ENCODE measurements around the gene PINK1. TPM values are rescaled to one million over a fixed set of nuclear protein-coding genes. Genes with fewer than 3 reads are reported as not detected.

PINK1 gene
- total and polyA plus RNA-seq, 8 donors: 28.6 to 56.3 (median 35.3) TPM

GRCh38 chr1:20632386-20632785 is 872 bp upstream of the PINK1 start:
- intact Hi-C loops (cut with DNase I): loop anchor here in 1 of 2 donors (10.0 kb wide), 1 partner anchor 58 kb away; no protein-coding TSS in a partner anchor
- ATAC-seq: no peak

GRCh38 chr1:20634065-20634593 is 871 bp downstream of the PINK1 start:
- Histone ChIP-seq H3K4me1 (peaks cover 0 to 15% of the 10 kb centered on the region in 2 donors), H3K9me3 (no peaks in the 10 kb centered on the region), H3K36me3 (peaks cover 0 to 23% of the 10 kb centered on the region in 2 donors), H3K27me3 (peaks cover 0 to 10% of the 10 kb centered on the region in 2 donors), H3K4me3 (peak overlapping the region; percentile 90 to 96), H3K27ac (peak overlapping the region; percentile 85 to 97)
- no peak for DNase-seq
- peak; percentile 4 for ATAC-seq
- intact Hi-C loops (cut with DNase I): loop anchor here in 1 of 2 donors (10.0 kb wide), 1 partner anchor 59 kb away; no protein-coding TSS in a partner anchor
- TF ChIP-seq CTCF (IDR thresholded peaks at IDR 0.05): no peak

More at GRCh38 chr1:20632386-20632785, 872 bp upstream of the PINK1 start:
- Histone ChIP-seq H3K36me3 (peaks cover 0 to 5% of the 10 kb centered on the region in 2 donors), H3K9me3 (peaks cover 0 to 4% of the 10 kb centered on the region in 2 donors), H3K4me1 (peaks cover 0 to 15% of the 10 kb centered on the region in 2 donors), H3K27me3 (peaks cover 0 to 10% of the 10 kb centered on the region in 2 donors), H3K4me3 (no peak overlapping the region), H3K27ac (no peak overlapping the region)
- no peak for DNase-seq
- no peak for TF ChIP-seq CTCF (IDR thresholded peaks at IDR 0.05)

GRCh38 chr1:20634594-20635084 is 1.4 kb downstream of the PINK1 start:
- Histone ChIP-seq H3K9me3 (no peaks in the 10 kb centered on the region), H3K27me3 (peaks cover 0 to 8% of the 10 kb centered on the region in 2 donors), H3K36me3 (peaks cover 0 to 28% of the 10 kb centered on the region in 2 donors), H3K4me3 (peak overlapping the region; percentile 90 to 96), H3K27ac (peak overlapping the region in 1 of 2 donors; percentile 97), H3K4me1 (peaks cover 0 to 15% of the 10 kb centered on the region in 2 donors)
- no peak for TF ChIP-seq CTCF (IDR thresholded peaks at IDR 0.05)
- intact Hi-C loops (cut with DNase I): loop anchor here in 1 of 2 donors (5.0 to 10.0 kb wide), 2 partner anchors 60 to 112 kb away; no protein-coding TSS in a partner anchor
- ATAC-seq (peak; percentile 86), DNase-seq (peak in 2 of 4 donors; percentile 47 to 67)

GRCh38 chr1:20636785-20637347 is 3.6 kb downstream of the PINK1 start:
- Histone ChIP-seq H3K36me3 (peaks cover 0 to 48% of the 10 kb centered on the region in 2 donors), H3K9me3 (no peaks in the 10 kb centered on the region), H3K27ac (no peak overlapping the region), H3K4me3 (no peak overlapping the region), H3K4me1 (peaks cover 0 to 15% of the 10 kb centered on the region in 2 donors), H3K27me3 (no peaks in the 10 kb centered on the region)
- TF ChIP-seq CTCF (IDR thresholded peaks at IDR 0.05): no peak
- intact Hi-C loops (cut with DNase I): loop anchor here in 1 of 2 donors (5.0 to 10.0 kb wide), 2 partner anchors 62 to 115 kb away; no protein-coding TSS in a partner anchor
- DNase-seq (no peak), ATAC-seq (no peak)

DNA sequence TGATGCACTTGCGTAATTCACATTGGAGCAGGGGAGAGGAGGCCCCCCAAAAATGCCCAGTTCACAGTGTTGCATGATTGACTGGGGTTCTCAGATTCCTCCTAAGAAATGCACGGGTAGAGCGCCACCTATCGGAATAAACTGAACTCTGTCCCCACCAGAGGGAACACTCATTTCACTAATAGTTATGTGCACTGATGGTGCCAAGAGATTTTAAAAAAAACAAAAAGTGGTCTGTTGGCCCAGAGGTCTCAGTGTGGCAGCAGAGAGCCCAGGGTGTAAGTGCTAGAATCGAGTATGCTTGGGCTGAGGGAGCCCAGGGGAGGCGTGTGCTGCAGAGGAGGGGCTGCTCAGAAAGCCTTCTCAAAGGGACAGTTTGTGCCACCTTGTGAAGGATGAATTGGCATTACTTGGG is 6.9 kb downstream of the PINK1 start:
- intact Hi-C loops (cut with DNase I): no loop called here
- H3K9me3 ChIP-seq: no peaks in the 10 kb centered on the region
- DNase-seq: peak in 2 of 4 donors; percentile 28 to 50
- ATAC-seq: peak; percentile 80
- TF ChIP-seq CTCF (IDR thresholded peaks at IDR 0.05): peak; percentile 77 to 82
- peaks cover 0 to 2% of the 10 kb centered on the region in 2 donors for H3K4me1 ChIP-seq
- H3K27ac ChIP-seq: no peak overlapping the region
- no peak overlapping the region for H3K4me3 ChIP-seq
- peaks cover 0 to 81% of the 10 kb centered on the region in 2 donors for H3K36me3 ChIP-seq
- H3K27me3 ChIP-seq: no peaks in the 10 kb centered on the region

Data from left lung (tissue), 10 donors.